ENCODE measurements around the gene MAGI2.

The MAGI2 gene

GRCh38 chr7:78406531-78406930 lies 1046.9 kb downstream of the MAGI2 start:
- no peak for DNase-seq (ENCODE audit: extremely low read depth, low read depth)
- TF ChIP-seq, protein P1, sequence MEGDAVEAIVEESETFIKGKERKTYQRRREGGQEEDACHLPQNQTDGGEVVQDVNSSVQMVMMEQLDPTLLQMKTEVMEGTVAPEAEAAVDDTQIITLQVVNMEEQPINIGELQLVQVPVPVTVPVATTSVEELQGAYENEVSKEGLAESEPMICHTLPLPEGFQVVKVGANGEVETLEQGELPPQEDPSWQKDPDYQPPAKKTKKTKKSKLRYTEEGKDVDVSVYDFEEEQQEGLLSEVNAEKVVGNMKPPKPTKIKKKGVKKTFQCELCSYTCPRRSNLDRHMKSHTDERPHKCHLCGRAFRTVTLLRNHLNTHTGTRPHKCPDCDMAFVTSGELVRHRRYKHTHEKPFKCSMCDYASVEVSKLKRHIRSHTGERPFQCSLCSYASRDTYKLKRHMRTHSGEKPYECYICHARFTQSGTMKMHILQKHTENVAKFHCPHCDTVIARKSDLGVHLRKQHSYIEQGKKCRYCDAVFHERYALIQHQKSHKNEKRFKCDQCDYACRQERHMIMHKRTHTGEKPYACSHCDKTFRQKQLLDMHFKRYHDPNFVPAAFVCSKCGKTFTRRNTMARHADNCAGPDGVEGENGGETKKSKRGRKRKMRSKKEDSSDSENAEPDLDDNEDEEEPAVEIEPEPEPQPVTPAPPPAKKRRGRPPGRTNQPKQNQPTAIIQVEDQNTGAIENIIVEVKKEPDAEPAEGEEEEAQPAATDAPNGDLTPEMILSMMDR (IDR thresholded peaks at IDR 0.05; ENCODE audit: low read depth, low read length, missing control alignments): no peak
- H3K4me3 ChIP-seq (replicated peaks; ENCODE audit: low read depth, low read length): no peak overlapping the region

DNA sequence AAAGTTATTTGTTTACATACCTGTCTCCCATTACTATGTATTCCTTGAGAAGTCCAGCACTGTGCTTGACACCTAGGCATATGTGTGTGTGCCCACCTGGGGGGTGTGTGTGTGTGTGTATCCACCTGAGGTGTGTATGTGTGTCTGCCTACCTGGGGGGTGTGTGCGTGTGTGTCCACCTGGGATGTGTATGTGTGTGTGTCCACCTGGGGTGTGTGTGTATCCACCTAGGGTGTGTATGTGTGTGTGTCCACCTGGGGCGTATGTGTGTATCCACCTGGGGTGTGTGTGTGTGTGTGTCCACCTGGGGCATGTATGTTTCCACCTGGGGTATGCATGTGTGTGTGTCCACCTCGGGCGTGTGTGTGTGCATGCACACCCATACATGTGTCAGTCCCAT lies 1051.4 kb downstream of the MAGI2 start:
- DNase-seq (ENCODE audit: extremely low read depth, low read depth): no peak
- TF ChIP-seq, protein P1 (IDR thresholded peaks at IDR 0.05; ENCODE audit: low read depth, low read length, missing control alignments): no peak
- no peak overlapping the region for H3K4me3 ChIP-seq (replicated peaks; ENCODE audit: low read depth, low read length)

- no peak overlapping the region for H3K4me3 ChIP-seq (replicated peaks; ENCODE audit: low read depth, low read length)
- TF ChIP-seq, protein P1 (IDR thresholded peaks at IDR 0.05; ENCODE audit: low read depth, low read length, missing control alignments): no peak
- DNase-seq (ENCODE audit: extremely low read depth, low read depth): no peak
These were observed 1053.4 kb downstream of the MAGI2 start for GRCh38 chr7:78400038-78400437.

DNA sequence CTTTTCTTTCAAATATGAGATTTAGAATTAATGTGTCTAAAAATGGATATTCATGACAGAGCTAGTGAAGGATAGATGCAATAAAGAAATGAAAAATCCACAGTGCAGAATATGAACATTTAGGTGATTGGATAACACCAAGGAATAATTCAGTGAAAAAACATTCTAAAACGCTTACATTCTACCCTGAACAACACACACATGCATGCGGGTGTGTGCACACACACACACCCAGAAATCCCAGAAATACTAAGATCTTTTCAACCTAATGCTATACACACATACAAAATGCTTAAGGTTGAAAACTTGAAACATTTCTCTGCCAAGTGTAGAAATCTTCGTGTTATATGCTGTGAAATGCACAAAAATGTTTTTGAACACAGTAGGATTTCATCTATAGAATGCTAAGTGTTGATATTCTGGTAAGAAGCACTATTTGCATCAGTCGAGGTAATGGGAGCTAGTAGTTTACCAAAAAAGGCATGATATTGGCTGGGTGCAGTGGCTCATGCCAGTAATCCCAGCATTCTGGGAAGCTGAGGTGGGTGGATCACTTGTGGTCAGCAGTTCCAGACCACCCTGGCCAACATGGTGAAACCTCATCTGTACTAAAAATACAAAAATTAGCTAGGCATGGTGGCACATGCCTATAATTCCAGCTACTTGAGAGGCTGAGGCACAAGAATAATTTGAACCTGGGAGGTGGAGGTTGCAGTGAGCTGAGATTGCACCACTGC lies 1054.3 kb downstream of the MAGI2 start:
- DNase-seq (ENCODE audit: extremely low read depth, low read depth): no peak
- no peak overlapping the region for H3K4me3 ChIP-seq (replicated peaks; ENCODE audit: low read depth, low read length)
- TF ChIP-seq, protein P1 (IDR thresholded peaks at IDR 0.05; ENCODE audit: low read depth, low read length, missing control alignments): no peak

GRCh38 chr7:78398576-78398975 lies 1054.9 kb downstream of the MAGI2 start:
- H3K4me3 ChIP-seq (replicated peaks; ENCODE audit: low read depth, low read length): no peak overlapping the region
- no peak for DNase-seq (ENCODE audit: extremely low read depth, low read depth)
- TF ChIP-seq, protein P1 (IDR thresholded peaks at IDR 0.05; ENCODE audit: low read depth, low read length, missing control alignments): no peak

GRCh38 chr7:78398081-78398480 lies 1055.4 kb downstream of the MAGI2 start:
- no peak overlapping the region for H3K4me3 ChIP-seq (replicated peaks; ENCODE audit: low read depth, low read length)
- TF ChIP-seq, protein P1 (IDR thresholded peaks at IDR 0.05; ENCODE audit: low read depth, low read length, missing control alignments): no peak
- no peak for DNase-seq (ENCODE audit: extremely low read depth, low read depth)

DNA sequence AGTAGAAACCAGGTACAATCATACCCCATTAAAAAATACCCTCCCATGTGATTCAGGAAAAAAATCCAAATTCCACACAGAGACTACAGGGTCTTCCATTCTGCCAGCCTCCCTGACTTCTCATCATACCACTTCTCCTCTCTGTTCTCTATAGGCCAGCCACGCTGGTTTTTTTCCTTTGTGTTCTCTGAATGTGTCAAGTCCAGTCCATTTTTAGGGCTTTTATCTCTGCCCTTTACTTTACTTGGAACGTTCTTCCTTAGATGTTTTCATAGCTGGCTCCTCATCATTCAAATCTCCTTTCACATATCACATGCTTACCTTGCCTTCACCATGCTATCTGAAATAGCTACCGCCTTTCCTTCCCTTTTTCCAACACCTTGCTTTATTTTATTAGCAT lies 1057.3 kb downstream of the MAGI2 start:
- no peak for DNase-seq (ENCODE audit: extremely low read depth, low read depth)
- TF ChIP-seq, protein P1 (IDR thresholded peaks at IDR 0.05; ENCODE audit: low read depth, low read length, missing control alignments): no peak

More for the DNA sequence above, 1057.3 kb downstream of the MAGI2 start:
- H3K4me3 ChIP-seq (replicated peaks; ENCODE audit: low read depth, low read length): no peak overlapping the region

Measured in HFF-Myc (cell line).